CD4-positive, alpha-beta T cell (primary cell): ENCODE results near the gene SRSF6. TPM values are rescaled to one million over a fixed set of nuclear protein-coding genes. Genes with fewer than 3 reads are reported as not detected.
"Not testable (repeated sequence)": the region's sequence is repeated elsewhere in the genome, so short reads cannot be mapped to it uniquely, and the experiment has no call there.

Experiments used
- ATAC-seq: fragments of 200-7000 bp; cut with Tn5 transposase; one replicate; pipeline ENCODE4 v1.10.0; 2022; ENCODE audit warnings: mild to moderate bottlenecking; ENCODE audit not compliant: poor library complexity
- CTCF ChIA-PET: fragments of 350-600 bp; sonication (Branson Sonifier 250); formaldehyde crosslinking; loops from one replicate; lab custom pipeline; 2021; ENCODE audit warnings: antibody characterized with exemption, inconsistent platforms; lab: Charles Lee
- POLR2A ChIA-PET: fragments of 350-600 bp; sonication (Branson Sonifier 250); formaldehyde crosslinking; loops from one replicate; lab custom pipeline; 2021; ENCODE audit warnings: antibody characterized with exemption, inconsistent platforms; lab: Charles Lee
- DNase-seq, 14 experiments: peaks; one replicate each; pipeline ENCODE4 v3.0.0-alpha.2; 2013 to 2020; ENCODE audit warnings: mixed read lengths in 2 of 14
- H3K27ac ChIP-seq, 2 donors: one replicate each; pipeline versions ENCODE4 v1.5.1 to v1.7.0; 2013; ENCODE audit warnings: low read length in 2 of 2, low read depth in 1 of 2, mild to moderate bottlenecking in 1 of 2
- H3K27me3 ChIP-seq, 2 experiments: 1 replicate in 1 of 2; 2 replicates in 1 of 2; pipeline versions ENCODE4 v1.6.1 to v1.7.0; 2013; ENCODE audit warnings: low read length in 2 of 2, control low read depth in 1 of 2, mild to moderate bottlenecking in 1 of 2, moderate library complexity in 1 of 2; ENCODE audit not compliant: insufficient read depth in 2 of 2, control insufficient read depth in 1 of 2
- H3K36me3 ChIP-seq: one replicate; pipeline ENCODE4 v1.6.1; 2013; ENCODE audit warnings: low read length, control low read depth; ENCODE audit not compliant: insufficient read depth
- H3K4me1 ChIP-seq: one replicate; pipeline ENCODE4 v1.6.1; 2013; ENCODE audit warnings: low read length, control low read depth; ENCODE audit not compliant: insufficient read depth
- H3K4me3 ChIP-seq: one replicate; pipeline ENCODE4 v1.5.1; 2013; ENCODE audit warnings: mild to moderate bottlenecking, low read length, moderate library complexity
- H3K9me3 ChIP-seq, 2 experiments: 1 replicate in 1 of 2; 2 replicates in 1 of 2; pipeline versions ENCODE4 v1.6.1 to v1.7.0; 2013; ENCODE audit warnings: low read length in 2 of 2, mild to moderate bottlenecking in 2 of 2, control low read depth in 1 of 2, moderate library complexity in 1 of 2; ENCODE audit not compliant: control insufficient read depth in 1 of 2, insufficient read depth in 1 of 2
- H3K27ac Mint-ChIP-seq: one replicate; pipeline ENCODE4 v1.8.0; 2020; ENCODE audit warnings: mixed read lengths
- H3K27me3 Mint-ChIP-seq: one replicate; pipeline ENCODE4 v1.8.0; 2021; ENCODE audit warnings: mixed read lengths
- H3K36me3 Mint-ChIP-seq: one replicate; pipeline ENCODE4 v1.8.0; 2021; ENCODE audit warnings: low read depth, mixed read lengths
- H3K4me1 Mint-ChIP-seq: one replicate; pipeline ENCODE4 v1.8.0; 2021; ENCODE audit warnings: low read depth, mixed read lengths
- H3K4me3 Mint-ChIP-seq: one replicate; pipeline ENCODE4 v1.8.0; 2020; ENCODE audit warnings: mild to moderate bottlenecking, mixed read lengths
- H3K9me3 Mint-ChIP-seq: one replicate; pipeline ENCODE4 v1.8.0; 2020; ENCODE audit warnings: mixed read lengths
- CTCF ChIP-seq: fragments of 200-600 bp; IDR thresholded peaks from one replicate; pipeline ENCODE4 v1.8.0; 2022; ENCODE audit warnings: antibody characterized with exemption, mild to moderate bottlenecking
- intact Hi-C, 2 experiments: fragments of 100-400 bp; cut with DNase I in 1 of 2; cut with micrococcal nuclease in 1 of 2; formaldehyde crosslinking; loops; one replicate each; pipeline versions ENCODE4 v1.15.1 to v1.9.0; 2023 to 2025; cut with DNase I, micrococcal nuclease
- total RNA-seq, 174 experiments: library from RNA in 2 of 174; stranded (reverse) in 2 of 174; gene quantifications; one replicate each; pipeline ENCODE4 v1.2.3 and lab custom pipeline; 2021 to 2026

Gene SRSF6
- total RNA-seq, 2 experiments from 2014 or later = 312 to 313 TPM

- H3K9me3 ChIP-seq = peaks cover 3 to 4% of the 10 kb centered on the region in 2 experiments
- ChIA-PET POLR2A (no interaction called here), CTCF (no interaction called here)
- H3K4me1 ChIP-seq = no peaks in the 10 kb centered on the region
- H3K9me3 Mint-ChIP-seq = peaks cover 8% of the 10 kb centered on the region
- TF ChIP-seq CTCF = no peak
- DNase-seq = no peak
- no peaks in the 10 kb centered on the region for H3K36me3 ChIP-seq
- peaks cover 0 to 2% of the 10 kb centered on the region in 2 experiments for H3K27me3 ChIP-seq
- no peak for ATAC-seq
- H3K4me3 ChIP-seq = no peak overlapping the region
- no peaks in the 10 kb centered on the region for H3K4me1 Mint-ChIP-seq
- intact Hi-C loops = no loop called here
- H3K27ac ChIP-seq = no peak overlapping the region
- no peak overlapping the region for H3K4me3 Mint-ChIP-seq
- peaks cover 7% of the 10 kb centered on the region for H3K27me3 Mint-ChIP-seq
- H3K36me3 Mint-ChIP-seq = peaks cover 7% of the 10 kb centered on the region
- H3K27ac Mint-ChIP-seq = no peak overlapping the region
Measured at GRCh38 chr20:43492101-43492500, 34.4 kb downstream of the SRSF6 start.

GRCh38 chr20:43495388-43495787 is 37.7 kb downstream of the SRSF6 start:
- Mint-ChIP-seq H3K36me3 (no peaks in the 10 kb centered on the region), H3K4me3 (no peak overlapping the region), H3K4me1 (no peaks in the 10 kb centered on the region), H3K9me3 (peaks cover 8% of the 10 kb centered on the region), H3K27me3 (peaks cover 7% of the 10 kb centered on the region), H3K27ac (no peak overlapping the region)
- ChIA-PET POLR2A (no interaction called here), CTCF (no interaction called here)
- no peaks in the 10 kb centered on the region for H3K27me3 ChIP-seq
- H3K27ac ChIP-seq = no peak overlapping the region
- intact Hi-C loops = no loop called here
- H3K36me3 ChIP-seq = no peaks in the 10 kb centered on the region
- ATAC-seq = no peak
- no peak overlapping the region for H3K4me3 ChIP-seq
- H3K9me3 ChIP-seq = peaks cover 0 to 4% of the 10 kb centered on the region in 2 experiments
- DNase-seq = no peak
- no peak for TF ChIP-seq CTCF
- no peaks in the 10 kb centered on the region for H3K4me1 ChIP-seq

- H3K36me3 Mint-ChIP-seq, H3K9me3 Mint-ChIP-seq, POLR2A ChIA-PET, H3K27me3 ChIP-seq, H3K4me1 ChIP-seq, H3K9me3 ChIP-seq, H3K27ac ChIP-seq, H3K4me3 Mint-ChIP-seq, intact Hi-C loops, H3K4me3 ChIP-seq, CTCF ChIA-PET, H3K36me3 ChIP-seq, DNase-seq, H3K4me1 Mint-ChIP-seq, ATAC-seq, H3K27ac Mint-ChIP-seq: not testable (repeated sequence)
- peaks cover 41% of the 10 kb centered on the region for H3K27me3 Mint-ChIP-seq
Measured at GRCh38 chr20:43502021-43502420, 44.3 kb downstream of the SRSF6 start.

GRCh38 chr20:43506238-43506637 is 48.5 kb downstream of the SRSF6 start:
- H3K27me3 Mint-ChIP-seq = peaks cover 57% of the 10 kb centered on the region
- POLR2A ChIA-PET = no interaction called here

More at GRCh38 chr20:43506238-43506637, 48.5 kb downstream of the SRSF6 start:
- Histone ChIP-seq H3K4me1 (peaks cover 15% of the 10 kb centered on the region), H3K9me3 (no peaks in the 10 kb centered on the region), H3K4me3 (no peak overlapping the region), H3K27ac (no peak overlapping the region), H3K36me3 (no peaks in the 10 kb centered on the region), H3K27me3 (peaks cover 21 to 25% of the 10 kb centered on the region in 2 experiments)
- no peak overlapping the region for H3K27ac Mint-ChIP-seq
- no peak for ATAC-seq
- no peaks in the 10 kb centered on the region for H3K36me3 Mint-ChIP-seq
- no peak overlapping the region for H3K4me3 Mint-ChIP-seq
- CTCF ChIA-PET = no interaction called here
- H3K9me3 Mint-ChIP-seq = no peaks in the 10 kb centered on the region
- no peak for DNase-seq
- TF ChIP-seq CTCF = no peak
- intact Hi-C loops = no loop called here
- peaks cover 8% of the 10 kb centered on the region for H3K4me1 Mint-ChIP-seq
